Chondrocyte (in vitro differentiated cells): ENCODE measurements around the gene SMARCB1. TPM values are rescaled to one million over a fixed set of nuclear protein-coding genes. Genes with fewer than 3 reads are reported as not detected.

Experiments used
- DNase-seq: peaks from one replicate; pipeline ENCODE4 v3.0.0; 2021; ENCODE audit warnings: mixed read lengths, low spot score
- H3K27ac Mint-ChIP-seq: one replicate; pipeline ENCODE4 v1.8.0; 2021; ENCODE audit warnings: mild to moderate bottlenecking, moderate library complexity, mixed read lengths; ENCODE audit not compliant: unreplicated experiment
- H3K27me3 Mint-ChIP-seq: 2 replicates; pipeline ENCODE4 v1.8.0; 2021; ENCODE audit warnings: low read depth, mixed read lengths
- H3K36me3 Mint-ChIP-seq: 2 replicates; pipeline ENCODE4 v1.8.0; 2021; ENCODE audit warnings: low read depth, mixed read lengths
- H3K4me1 Mint-ChIP-seq: 2 replicates; pipeline ENCODE4 v1.8.0; 2021; ENCODE audit warnings: low read depth, mild to moderate bottlenecking, mixed read lengths
- H3K4me3 Mint-ChIP-seq: one replicate; pipeline ENCODE4 v1.8.0; 2021; ENCODE audit warnings: mild to moderate bottlenecking, moderate library complexity, mixed read lengths; ENCODE audit not compliant: unreplicated experiment
- H3K9me3 Mint-ChIP-seq: 2 replicates; pipeline ENCODE4 v1.8.0; 2021; ENCODE audit warnings: low read depth, mixed read lengths
- CTCF ChIP-seq: fragments of 200-600 bp; sonication (generic); IDR thresholded peaks from 2 replicates; pipeline ENCODE4 v1.5.0; 2021; ENCODE audit warnings: antibody characterized with exemption, mild to moderate bottlenecking, moderate library complexity
- total RNA-seq: library from RNA; stranded (reverse); gene quantifications from 3 replicates; pipeline ENCODE4 v1.2.1, GENCODE V29; 2021

SMARCB1 gene
- total RNA-seq, 1 donor from 2014 or later, result 102 TPM

GRCh38 chr22:23824476-23825245, 37.9 kb downstream of the SMARCB1 start:
- TF ChIP-seq CTCF, result no peak
- H3K9me3 Mint-ChIP-seq, result peaks cover under 1% of the 10 kb centered on the region
- no peak overlapping the region for H3K4me3 Mint-ChIP-seq
- DNase-seq, result peak; percentile 77
- peak overlapping the region; percentile 98 for H3K27ac Mint-ChIP-seq
- H3K27me3 Mint-ChIP-seq, result no peaks in the 10 kb centered on the region
- peaks cover 64% of the 10 kb centered on the region for H3K4me1 Mint-ChIP-seq
- H3K36me3 Mint-ChIP-seq, result peaks cover 45% of the 10 kb centered on the region

GRCh38 chr22:23825246-23825905, 38.6 kb downstream of the SMARCB1 start:
- Mint-ChIP-seq H3K4me3 (no peak overlapping the region), H3K4me1 (peaks cover 72% of the 10 kb centered on the region), H3K27ac (peak overlapping the region; percentile 98), H3K36me3 (peaks cover 47% of the 10 kb centered on the region), H3K27me3 (no peaks in the 10 kb centered on the region), H3K9me3 (peaks cover 4% of the 10 kb centered on the region)
- TF ChIP-seq CTCF, result no peak
- peak; percentile 50 for DNase-seq

- Mint-ChIP-seq H3K27me3 (no peaks in the 10 kb centered on the region), H3K36me3 (peaks cover 48% of the 10 kb centered on the region), H3K9me3 (peaks cover 4% of the 10 kb centered on the region), H3K4me3 (no peak overlapping the region), H3K27ac (peak overlapping the region; percentile 98), H3K4me1 (peaks cover 77% of the 10 kb centered on the region)
- peak; percentile 86 for DNase-seq
- TF ChIP-seq CTCF, result no peak
Measured at GRCh38 chr22:23826510-23827350, 40.0 kb downstream of the SMARCB1 start.

- Mint-ChIP-seq H3K36me3 (peaks cover 47% of the 10 kb centered on the region), H3K4me3 (no peak overlapping the region)
- TF ChIP-seq CTCF, result no peak
Measured at GRCh38 chr22:23827351-23827995, 40.7 kb downstream of the SMARCB1 start.

More at GRCh38 chr22:23827351-23827995, 40.7 kb downstream of the SMARCB1 start:
- no peaks in the 10 kb centered on the region for H3K27me3 Mint-ChIP-seq
- DNase-seq, result peak; percentile 57
- H3K27ac Mint-ChIP-seq, result peak overlapping the region; percentile 98
- H3K4me1 Mint-ChIP-seq, result peaks cover 73% of the 10 kb centered on the region
- peaks cover 4% of the 10 kb centered on the region for H3K9me3 Mint-ChIP-seq
